Anterior cingulate cortex (tissue), 58 donors: Measurements from ENCODE around the gene CKAP5.
"Not testable (repeated sequence)": the region's sequence is repeated elsewhere in the genome, so short reads cannot be mapped to it uniquely, and the experiment has no call there.

Experiments
- DNase-seq, 58 donors: peaks; one replicate each; lab custom pipeline; 2025; lab: John Stamatoyannopoulos, UW

Gene CKAP5

DNA sequence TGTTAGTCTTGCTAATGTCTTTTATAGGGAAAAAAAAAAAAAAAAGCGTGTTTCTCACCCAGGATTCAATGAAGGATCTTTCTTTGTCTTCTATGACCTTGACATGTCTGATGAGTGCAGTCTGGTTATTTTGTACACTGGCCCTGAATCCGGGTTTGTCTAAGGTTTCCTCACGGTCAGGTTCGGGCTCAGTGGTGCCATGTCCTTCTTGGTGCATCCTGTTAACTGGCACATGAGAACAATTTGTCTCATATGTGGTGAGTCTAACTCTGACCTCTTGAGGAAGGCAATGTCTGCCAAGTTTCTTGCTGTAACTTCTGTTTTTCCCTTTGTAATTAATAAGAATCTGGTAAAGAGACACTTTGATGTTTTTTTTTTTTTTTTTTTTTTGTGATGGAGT, 114.5 kb downstream of the CKAP5 start:
- no peak for DNase-seq

DNA sequence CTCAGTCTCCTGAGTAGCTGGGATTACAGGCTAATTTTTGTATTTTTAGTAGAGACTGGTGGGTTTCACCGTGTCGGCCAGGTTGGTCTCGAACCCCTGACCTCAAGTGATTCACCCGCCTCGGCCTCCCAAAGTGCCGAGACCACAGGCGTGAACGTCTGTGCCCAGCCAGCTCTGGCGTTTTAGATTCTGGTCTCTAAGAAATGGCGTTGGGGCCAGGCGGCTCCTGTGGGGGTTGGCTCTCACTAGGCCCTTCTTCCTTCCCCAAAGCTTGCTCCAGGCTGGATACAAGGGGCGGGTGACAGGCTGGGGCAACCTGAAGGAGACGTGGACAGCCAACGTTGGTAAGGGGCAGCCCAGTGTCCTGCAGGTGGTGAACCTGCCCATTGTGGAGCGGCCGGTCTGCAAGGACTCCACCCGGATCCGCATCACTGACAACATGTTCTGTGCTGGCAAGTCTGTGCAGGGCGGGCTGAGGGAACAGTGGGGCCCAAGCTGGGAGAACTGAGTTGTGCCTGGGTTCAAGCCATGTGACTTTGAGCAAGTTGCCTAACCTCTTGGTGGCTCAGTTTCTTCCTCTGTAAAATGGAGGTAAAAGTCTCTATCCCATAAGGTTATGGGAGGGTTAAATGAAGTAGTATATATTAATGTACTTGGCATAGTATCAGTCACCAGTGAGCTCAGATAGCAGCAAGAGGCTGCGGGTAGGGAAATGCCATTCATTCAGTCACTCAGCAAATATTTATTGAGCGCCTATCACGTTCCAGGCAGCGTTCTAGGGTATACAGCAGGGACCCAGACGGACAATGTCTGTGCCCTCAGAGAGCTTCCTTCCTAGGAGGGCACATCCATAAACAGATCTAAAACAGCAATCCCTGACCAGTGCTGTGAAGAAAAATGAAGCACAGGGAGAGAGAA, 116.7 kb downstream of the CKAP5 start:
- no peak for DNase-seq

DNA sequence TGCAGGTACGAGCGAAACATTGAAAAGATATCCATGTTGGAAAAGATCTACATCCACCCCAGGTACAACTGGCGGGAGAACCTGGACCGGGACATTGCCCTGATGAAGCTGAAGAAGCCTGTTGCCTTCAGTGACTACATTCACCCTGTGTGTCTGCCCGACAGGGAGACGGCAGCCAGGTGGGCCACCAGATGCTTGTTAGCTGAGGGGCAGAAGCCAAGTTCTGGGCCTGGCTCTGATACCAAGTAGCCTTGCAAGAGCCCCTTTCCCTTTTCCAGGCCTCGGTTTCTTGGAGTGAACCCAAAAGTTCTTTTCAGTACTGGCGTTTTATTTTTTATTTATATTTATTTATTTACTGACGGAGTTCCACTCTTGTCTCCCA, 117.4 kb downstream of the CKAP5 start:
- no peak for DNase-seq

DNA sequence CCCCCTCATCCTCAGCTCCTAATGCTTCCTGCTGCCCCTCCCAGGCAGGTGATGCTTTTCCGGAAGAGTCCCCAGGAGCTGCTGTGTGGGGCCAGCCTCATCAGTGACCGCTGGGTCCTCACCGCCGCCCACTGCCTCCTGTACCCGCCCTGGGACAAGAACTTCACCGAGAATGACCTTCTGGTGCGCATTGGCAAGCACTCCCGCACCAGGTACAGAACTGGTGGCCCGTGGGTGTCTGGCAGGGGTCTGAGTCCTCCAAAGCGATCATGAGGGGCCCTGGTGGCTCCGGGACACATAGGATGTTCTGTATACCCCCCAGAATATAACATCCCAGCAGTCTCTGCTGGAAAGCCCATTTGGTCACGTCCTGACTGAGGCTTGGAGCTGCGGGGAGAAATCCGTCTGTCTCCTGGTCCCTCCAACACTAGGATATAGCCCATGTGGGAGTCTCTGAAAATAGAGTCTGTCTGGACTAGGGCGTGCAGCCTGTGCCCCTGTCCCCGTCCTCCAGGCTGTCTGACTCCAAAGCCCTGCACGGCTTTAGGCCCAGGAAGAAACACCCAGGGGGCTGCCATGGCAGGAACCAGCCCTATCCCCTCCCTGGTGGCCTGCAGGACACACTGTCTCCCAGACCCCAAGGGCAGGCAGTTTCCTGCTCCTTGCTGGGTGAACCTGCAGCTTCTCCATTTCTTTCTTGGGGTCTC, 118.0 kb downstream of the CKAP5 start:
- no peak for DNase-seq

DNA sequence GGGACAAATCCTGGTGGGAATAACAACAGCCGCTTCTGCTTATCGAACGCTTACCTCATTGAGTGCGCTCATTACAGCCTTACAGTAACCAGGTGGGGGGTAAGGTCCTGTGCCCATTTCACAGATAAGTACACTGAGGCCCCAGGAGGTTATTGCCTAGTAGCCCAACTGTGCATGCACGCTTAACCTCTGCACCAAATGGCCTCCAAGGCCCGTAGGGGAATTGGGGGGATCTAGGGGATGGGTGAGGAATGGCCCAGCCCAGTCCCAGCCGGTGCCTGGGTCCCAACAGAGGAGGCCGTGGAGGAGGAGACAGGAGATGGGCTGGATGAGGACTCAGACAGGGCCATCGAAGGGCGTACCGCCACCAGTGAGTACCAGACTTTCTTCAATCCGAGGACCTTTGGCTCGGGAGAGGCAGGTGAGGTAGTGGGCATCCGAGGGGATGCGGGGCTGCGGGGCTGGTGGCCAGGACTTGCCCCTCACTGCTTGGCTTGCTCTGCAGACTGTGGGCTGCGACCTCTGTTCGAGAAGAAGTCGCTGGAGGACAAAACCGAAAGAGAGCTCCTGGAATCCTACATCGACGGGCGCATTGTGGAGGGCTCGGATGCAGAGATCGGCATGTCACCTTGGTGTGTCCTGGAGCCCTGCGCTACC, 119.7 kb downstream of the CKAP5 start:
- DNase-seq = no peak

DNA sequence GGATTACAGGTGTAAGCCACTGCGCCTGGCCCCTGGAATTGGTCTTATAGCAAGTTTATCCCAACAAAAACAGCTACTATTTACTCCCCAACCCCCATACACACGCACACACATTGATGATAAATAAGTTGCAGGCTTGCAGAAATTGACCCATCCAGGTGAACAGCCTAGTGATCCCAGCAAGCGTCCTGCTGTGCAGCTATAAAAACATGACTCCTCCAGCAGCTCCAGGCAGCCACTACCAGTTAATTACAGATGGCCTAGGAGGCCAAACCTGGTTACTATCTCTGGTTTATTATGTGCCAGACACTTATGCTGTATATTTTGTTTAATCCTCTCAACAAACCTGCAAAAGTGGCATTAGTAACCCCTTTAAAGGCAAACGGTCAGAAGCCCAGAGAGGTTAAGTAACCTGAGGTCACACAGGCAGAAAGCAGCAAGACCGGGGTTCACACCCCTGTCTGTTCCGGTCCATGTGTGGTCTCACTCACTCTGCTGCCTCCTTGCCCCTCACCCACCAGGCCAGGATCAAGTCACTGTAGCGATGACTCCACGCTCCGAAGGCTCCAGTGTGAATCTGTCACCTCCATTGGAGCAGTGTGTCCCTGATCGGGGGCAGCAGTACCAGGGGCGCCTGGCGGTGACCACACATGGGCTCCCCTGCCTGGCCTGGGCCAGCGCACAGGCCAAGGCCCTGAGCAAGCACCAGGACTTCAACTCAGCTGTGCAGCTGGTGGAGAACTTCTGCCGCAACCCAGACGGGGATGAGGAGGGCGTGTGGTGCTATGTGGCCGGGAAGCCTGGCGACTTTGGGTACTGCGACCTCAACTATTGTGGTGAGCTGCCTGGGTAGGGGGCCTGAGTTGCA, 120.5 kb downstream of the CKAP5 start:
- no peak for DNase-seq

DNA sequence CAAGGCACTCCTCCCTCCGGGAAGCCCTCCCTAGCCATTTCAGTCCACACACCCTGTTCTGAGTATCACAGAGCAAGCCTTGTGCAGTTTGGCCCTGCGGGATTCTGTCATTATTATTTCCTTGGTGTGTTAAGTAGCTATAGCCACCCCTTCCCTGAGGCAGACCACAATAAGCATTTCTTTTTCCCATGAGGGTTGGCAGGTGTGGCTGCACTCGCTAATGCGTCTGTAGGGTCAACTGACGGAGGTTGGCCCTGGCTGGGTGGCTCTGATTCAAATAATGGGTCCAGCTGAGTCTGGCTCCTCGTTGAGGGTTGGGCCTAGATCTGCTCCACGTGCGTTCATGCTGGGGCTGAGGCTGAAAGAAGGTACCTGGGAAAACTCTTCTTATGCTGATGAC, 122.0 kb downstream of the CKAP5 start:
- DNase-seq = no peak

DNA sequence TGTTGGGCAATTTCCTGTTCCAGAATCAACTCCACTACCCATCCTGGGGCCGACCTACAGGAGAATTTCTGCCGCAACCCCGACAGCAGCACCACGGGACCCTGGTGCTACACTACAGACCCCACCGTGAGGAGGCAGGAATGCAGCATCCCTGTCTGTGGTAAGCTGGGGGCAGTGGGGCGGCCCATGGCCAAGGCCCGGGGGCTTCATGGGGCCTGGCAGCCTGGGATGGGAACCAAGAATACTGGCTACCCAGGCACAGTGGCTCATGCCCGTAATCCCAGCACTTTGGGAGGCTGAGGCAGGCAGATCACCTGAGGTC, 122.8 kb downstream of the CKAP5 start:
- no peak for DNase-seq

DNA sequence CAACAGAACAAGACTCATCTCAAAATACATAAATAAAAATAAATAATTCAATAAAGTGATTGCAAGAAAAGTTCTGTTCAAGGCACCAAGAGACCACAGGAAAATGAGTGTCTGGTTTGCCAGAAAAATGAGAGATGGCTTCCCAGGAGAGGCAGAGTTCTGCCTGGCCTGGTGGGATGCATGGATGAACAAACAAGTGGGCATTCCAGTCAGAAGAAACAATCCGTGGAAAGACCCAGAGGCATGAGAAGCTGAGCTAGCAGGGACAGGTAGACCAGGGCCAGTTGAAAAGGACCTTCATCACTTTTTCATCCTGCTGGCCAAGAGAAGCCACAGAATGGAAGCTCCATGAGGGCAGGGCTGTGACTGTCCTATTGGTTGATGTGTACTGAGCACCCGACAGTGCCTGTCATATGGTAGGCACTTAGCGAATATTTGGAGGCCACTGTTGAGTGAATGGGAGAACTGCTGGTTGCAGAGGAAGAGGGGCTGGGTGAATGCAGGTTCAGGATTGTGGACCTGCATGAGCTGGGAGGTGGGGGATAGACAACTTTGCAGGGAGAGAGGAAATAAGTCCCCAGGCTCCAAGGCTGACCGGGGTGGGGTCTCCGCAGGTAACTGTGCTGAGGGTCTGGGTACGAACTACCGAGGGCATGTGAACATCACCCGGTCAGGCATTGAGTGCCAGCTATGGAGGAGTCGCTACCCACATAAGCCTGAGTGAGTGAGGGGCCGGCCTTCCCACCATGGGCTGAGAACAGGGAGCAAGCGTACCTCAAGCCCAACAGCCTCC, 123.3 kb downstream of the CKAP5 start:
- DNase-seq = no peak

DNA sequence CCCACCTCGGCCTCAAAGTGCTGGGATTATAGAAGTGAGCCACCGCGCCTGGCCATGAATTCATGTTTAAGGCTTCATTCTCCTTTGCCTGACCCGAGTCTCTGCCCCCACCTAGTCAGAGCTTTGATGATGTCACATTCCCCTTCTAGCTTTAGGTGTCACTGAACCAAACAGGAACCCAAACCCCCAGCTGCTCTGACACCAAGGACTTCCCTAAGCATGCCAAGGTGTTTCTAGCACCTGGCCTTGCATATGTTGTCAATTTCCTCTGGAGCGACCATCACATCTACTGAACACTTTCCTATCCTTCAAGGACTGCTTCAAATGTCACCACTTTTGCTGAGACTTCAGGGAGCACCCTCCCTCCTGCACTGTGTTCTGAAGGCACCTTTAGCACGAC, 124.8 kb downstream of the CKAP5 start:
- no peak for DNase-seq

DNA sequence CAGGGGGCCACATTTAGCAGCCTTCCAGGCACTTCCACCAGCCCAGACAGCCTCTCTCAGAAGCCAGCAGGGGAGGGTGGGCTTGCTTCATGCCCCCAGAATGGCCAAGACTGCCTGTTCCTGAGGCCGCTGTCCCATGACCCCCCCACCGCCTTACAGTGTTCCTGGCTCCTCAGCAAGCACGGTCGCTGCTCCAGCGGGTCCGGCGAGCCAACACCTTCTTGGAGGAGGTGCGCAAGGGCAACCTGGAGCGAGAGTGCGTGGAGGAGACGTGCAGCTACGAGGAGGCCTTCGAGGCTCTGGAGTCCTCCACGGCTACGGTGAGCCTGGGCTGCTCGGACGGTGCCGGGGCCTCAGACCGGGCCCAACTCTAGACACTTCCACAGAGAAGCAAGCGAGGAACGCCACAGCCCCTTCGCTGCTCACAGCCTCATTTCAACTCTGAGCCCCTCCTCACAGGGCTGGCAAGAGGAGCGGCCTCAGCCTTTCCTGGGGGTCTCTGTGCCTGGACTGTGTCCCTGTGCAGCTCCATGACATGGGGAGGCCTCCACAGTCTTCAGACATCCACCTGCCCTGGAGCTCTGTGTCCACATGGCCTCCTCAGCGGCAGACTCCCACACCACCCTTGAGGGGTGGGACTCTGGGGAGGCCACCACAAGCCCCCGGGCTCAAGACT, 126.4 kb downstream of the CKAP5 start:
- DNase-seq = no peak

DNA sequence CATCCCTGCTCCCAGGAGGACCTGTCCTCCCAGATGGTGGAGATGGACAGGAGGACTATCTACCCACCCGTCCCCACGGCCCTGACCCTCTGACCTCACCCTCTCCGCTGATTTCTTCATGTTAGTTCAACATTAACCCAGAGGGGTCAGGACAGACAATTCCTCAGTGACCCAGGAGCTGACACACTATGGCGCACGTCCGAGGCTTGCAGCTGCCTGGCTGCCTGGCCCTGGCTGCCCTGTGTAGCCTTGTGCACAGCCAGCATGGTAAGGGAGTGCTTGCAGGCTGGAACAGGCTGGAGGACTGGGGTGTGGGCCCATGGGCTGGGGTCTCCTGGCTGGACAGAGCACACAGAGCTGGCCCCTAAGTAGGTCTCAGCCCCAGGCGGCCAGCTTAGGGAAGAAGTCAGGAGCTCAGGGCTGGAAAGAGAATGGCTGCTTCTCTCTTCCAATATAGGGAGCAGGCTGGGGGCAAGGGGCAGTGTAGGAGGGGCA, 127.0 kb downstream of the CKAP5 start, which contains the start of gene F2:
Gene F2 (plus strand): TSS at position 166 of the 495 bp plus-strand sequence. CDS start 23 bp downstream, at position 189.
- DNase-seq = no peak

DNA sequence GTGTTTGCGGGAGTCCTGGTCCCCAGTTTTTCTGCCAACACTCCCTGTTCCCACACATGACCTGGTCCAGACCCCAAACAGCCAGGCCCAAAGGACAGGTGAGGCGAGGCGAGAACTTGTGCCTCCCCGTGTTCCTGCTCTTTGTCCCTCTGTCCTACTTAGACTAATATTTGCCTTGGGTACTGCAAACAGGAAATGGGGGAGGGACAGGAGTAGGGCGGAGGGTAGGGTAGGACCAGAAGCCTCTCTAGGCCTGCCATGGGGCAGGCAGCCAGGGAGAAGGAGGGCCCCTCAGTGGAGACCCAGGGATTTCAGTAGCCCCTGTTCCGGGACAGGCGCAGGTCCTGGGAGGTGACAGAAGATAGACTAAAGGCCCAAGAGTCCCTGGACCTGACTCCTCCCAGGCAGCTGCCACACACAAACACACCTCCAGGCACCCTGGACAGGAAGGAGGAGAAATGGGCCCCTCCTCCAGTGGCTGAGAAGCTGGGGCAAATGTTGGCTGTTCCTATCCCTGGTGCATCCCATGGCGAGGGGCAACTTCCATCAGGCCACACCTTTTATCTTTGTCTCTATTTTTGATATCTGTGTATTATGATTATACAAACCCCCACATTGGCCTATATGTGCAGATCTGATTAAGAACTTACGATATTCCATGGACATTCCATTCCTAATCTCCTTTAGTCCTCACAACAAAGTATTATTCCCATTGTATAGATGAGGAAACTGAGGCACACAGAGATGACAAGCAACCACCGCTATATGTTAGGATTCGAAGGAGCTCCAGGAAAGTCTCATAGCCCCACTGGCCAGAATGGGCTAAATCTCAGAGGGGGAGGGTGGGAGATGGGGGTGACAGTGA, 127.7 kb downstream of the CKAP5 start:
- no peak for DNase-seq

DNA sequence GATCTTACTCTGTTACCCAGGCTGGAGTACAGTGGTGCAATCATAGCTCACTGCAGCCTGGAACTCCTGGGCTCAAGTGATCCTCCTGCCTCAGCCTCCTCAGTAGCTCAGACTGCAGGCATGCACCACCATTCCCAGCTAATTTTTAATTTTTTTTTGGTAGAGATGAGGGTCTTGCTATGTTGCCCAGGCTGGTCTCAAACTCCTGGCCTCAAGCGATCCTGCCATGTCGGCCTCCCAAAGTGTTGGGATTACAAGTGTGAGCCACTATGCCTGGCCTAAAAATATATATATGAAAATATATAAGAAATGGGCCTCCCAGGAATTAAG, 128.3 kb downstream of the CKAP5 start:
- not testable (repeated sequence) for DNase-seq

DNA sequence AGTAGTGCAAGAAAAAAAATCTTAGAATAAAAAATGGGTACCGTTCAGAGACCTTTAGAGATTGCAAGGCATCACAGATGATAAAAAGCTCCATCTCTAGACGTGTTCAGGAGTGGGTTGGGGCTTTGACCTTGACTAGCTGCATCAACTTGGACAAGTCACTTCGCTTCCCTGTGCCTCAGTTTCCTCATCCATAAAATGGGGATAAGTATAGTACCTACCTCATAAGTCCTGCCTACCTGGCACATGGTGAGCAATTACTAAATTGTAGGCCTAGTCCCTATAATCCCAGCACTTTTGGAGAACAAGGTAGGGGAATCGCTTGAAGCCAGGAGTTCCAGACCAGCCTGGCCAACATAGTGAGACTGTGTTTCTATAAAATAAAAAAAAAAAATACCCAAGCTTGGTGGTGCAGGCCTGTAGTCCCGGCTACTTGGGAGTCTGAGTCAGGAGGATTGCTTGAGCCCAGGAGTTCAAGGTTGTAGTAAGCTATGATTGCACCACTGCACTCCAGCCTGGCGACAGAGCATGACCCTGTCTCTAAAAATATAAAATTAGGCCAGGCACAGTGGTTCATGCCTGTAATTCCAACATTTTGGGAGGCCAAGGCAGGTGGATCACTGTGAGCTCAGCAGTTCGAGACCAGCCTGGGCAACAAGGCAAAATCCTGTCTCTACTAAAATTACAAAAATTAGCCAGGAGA, 133.1 kb downstream of the CKAP5 start:
- no peak for DNase-seq

DNA sequence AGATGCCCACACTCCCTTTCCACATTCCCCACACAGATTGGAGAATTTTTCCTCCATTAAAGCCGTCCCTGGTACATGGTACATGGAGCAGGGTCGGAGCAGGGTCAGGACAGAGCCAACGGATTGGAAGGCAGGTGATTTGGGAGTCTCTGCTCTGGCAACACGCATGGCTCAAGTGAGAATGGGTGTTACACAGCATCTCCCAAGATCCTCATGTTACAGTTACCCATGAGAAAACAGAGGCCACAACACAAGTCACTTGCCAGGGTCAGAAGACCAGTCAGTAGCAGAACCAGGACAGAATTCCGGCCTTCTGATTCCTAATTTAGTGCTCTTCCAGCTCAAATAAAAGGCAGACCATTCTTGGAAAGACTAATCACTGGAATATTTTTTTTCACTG, 134.8 kb downstream of the CKAP5 start:
- DNase-seq = peak in 1 of 58 donors; percentile 48

DNA sequence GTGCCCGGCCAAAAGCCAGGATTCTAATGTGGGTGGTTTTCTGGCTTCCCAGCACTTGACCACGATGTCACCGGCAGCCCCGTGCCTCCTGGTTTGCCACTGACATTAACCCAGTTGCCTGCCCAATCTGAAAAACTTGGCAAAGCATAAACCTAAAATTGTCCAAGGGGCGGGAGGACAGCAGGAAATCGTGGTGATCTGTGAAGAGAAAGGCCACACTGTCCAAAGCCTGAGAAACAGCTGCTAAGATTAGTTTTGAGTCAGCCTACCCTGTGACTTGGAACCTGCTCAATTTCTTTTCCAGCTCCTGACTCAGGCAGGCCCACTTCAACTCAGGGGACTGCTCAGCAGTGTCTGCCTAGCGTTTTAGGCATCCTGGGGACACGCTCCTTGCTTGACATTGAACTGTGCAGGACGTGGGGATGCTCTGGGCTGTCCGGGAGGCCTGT, 135.2 kb downstream of the CKAP5 start:
- peak in 31 of 58 donors; percentile 3 to 75 (median 28) for DNase-seq
